DMS79 (cell line): ENCODE data around the gene DHH.

Experiments
- DNase-seq: peaks from one replicate; lab custom pipeline; 2025; lab: John Stamatoyannopoulos, UW

DHH gene

DNA sequence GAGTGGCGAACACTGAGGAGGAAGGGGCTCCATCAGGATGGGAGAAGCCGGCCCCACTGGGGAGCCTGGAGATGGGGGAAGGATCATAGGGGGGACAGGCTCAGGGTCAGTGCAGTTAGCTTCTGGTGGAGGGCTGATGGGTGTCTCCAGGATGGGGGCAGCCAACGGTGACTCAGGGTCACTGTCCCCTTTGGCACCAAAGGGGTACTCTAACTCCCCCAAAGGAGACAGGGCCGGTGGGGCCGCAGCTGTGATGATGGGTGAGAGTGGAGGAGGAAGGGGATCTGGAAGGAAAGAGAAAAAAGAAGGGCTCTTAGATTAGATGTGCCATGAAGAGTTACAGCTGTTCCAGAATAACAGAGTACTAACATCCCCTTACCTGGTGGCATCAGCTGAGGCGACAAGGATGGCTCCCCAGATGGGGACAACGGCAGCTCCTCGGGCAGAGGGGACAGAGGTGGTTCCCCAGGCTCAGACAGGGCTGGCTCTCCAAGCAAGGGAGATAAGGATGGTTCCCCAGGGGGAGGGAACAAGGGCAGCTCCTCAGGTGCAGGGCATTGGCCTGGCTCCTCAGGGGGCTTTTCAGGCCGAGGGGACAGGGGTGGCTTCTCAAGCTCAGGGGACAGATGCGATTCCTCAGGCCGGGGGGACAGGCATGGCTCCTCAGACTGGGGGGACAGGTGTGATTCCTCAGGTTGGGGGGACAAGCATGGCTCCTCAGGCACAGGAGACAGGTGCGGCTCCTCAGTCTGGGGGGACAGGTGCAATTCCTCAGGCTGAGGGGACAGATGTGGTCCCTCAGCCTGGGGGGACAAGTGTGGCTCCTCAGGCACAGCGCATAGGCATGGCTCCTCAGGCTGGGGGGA is 43.9 kb downstream of the DHH start:
- DNase-seq = no peak

DNA sequence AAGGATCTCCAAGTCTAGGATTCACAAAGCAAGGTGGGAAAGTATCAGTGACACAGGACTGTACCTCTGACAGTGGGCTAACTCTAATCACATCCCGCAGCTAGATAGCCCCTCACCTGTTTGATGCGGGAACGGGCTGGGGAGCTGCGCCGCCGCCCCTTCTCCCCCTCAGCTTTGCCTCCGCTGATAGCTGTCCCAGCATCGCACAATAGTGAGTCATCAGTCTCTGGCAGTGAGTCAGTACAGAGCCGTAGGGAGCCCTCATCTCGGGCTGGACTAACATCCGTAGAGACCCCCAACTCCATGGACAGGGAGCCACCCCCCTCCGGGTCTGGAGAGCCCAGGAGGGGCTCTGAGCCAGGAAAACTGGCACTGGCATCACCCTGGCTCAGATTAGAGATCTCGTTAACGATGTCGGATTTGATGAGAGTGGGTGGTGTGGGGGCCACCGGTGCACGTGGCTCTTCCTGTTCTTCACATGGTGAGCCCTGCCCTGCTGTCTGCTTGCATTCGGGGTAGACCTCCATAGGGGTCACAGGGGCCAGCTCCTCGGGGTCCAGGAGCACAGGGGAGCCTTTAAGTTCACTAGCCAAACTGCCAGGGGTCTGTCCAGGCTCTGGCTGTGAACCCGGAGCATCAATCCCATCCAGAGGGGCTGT is 44.9 kb downstream of the DHH start:
- DNase-seq = no peak

DNA sequence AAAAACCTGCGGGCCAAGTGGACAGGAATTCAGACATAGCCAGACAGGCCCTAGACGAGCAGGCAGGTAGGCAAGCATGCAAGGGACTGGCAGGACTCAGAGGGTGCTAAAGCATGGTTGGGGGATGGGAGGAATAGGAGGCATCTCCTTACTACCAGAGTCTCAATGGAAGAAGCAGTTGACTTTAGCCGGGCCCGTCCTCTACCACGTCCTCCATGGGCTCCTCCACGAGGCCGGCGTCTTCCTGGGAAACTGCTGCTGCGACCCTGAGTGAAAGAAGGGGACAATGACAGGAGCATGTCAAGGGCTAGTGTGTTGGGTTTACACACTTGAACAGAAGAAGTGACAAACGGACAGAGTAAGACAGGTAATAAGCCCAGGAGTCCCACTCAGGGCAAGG is 45.6 kb downstream of the DHH start:
- no peak for DNase-seq

DNA sequence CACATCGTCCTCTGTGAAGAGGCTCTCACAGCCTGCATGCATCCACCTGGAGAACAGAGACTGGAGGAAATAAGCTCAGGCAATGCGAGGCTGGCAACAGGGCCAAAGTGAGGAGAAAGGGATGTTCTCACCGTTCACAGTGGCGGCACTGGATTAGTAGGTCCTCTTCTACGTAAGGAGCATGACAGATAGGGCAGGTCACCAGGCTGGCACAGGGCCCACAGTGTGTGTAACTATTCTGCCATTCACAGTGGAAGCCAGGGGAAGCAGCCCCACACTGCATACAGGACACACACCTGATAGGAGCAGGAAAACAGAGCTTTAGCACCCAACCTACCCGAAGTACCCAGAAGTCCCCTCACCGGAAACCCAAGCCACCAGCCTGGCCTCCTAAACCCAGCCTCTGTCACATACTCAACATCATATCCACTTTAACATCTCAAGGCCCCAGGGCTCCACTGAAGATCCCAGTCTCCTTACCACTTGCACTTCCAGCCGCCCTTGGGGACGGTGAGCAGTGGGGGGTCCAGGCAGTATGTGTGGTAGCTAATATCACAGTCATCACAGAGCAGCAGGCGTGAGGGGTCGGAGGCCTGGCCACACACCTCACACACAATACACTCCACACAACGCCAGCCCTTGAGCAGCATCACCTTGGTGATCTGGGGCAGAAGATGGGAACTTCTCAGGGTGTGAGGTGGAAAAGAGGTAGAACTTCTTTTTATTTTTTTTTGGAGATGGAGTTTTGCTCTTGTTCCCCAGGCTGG is 48.3 kb downstream of the DHH start:
- no peak for DNase-seq

DNA sequence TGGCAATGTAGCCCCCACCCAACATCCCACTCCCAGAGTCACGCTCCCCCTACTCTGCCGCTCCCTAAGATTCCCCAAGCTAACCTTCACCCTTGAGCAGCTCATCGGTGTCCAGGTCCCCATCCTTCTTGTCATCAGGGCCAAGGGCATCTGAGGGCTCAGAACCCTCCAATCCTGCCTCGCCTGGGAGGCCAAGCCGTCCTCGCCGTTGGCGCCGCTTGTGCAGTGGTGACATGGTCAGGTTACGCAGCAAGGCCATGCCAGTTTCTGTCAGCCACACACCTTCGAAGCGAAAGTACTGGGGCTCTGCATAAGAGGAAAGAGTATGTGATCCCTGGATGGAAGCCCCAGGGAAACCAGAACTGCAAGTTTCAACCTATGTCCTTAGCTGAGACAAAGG is 49.9 kb downstream of the DHH start:
- no peak for DNase-seq

DNA sequence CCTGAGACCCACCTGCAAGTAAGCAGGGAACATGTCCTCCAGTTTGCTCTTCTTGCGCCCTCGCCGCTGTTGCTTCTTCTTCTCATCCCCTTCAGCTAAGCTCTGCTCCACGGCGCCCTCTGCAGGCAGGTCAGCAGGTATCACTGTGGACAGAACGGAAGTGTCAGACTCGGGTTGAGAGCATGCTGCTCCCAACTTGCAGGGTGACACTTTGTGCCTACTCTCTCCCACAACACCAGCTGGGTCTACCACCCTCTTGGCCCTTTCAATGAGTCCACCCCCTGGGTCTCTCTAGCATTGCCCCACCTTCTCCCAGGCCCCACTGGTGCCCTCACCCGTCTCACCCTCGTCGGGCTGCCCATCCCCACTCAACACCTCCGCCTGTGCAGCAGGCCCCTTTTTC is 50.7 kb downstream of the DHH start:
- no peak for DNase-seq

DNA sequence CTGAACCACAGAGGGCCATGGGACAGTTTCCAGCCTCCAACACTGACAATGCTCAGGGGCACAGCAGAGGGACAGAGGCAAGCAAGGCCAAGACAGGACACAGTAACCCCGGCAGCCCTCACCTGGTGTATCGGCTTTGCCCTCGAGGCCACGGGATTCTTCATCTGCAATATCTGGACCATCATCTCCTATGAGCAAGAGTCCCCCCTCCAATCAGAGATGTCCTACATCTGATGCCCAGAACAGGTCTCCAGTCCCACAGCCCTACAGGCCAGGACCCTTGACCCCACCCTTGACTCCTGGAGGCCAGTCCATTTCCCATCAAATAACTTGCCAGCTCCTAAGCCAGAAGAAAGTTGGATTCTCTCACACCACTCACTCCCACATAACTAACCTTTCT is 51.4 kb downstream of the DHH start:
- DNase-seq = no peak

DNA sequence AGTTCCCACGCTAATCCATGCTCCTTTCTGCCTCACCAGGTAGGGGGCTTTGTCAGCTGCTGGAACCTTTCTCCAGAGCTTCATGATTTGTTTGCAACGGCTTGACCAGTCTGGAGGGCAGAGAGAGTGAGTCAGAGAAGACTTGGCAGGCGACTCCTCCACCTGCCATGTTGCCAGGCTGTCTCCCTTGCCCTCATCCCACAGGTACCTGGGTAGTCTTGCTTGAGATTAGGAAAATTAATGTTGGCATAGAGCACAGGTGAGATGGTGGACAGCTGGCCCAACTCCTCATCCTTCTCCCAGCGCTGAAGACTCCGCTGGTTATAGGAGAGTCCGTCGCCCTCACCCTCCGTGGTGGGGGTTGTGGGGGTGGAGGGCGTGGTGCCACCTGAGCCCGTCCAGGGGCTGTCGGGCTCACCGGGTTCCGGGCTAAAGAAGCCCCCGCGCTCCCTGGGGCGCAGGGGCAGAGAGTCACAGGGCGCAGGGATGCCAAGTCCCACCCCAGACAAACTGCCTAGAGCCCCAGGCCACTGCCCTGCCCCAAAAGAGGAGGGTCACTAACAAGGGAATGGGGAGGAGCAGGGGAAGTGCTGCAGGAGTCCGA is 52.6 kb downstream of the DHH start:
- DNase-seq = no peak

DNA sequence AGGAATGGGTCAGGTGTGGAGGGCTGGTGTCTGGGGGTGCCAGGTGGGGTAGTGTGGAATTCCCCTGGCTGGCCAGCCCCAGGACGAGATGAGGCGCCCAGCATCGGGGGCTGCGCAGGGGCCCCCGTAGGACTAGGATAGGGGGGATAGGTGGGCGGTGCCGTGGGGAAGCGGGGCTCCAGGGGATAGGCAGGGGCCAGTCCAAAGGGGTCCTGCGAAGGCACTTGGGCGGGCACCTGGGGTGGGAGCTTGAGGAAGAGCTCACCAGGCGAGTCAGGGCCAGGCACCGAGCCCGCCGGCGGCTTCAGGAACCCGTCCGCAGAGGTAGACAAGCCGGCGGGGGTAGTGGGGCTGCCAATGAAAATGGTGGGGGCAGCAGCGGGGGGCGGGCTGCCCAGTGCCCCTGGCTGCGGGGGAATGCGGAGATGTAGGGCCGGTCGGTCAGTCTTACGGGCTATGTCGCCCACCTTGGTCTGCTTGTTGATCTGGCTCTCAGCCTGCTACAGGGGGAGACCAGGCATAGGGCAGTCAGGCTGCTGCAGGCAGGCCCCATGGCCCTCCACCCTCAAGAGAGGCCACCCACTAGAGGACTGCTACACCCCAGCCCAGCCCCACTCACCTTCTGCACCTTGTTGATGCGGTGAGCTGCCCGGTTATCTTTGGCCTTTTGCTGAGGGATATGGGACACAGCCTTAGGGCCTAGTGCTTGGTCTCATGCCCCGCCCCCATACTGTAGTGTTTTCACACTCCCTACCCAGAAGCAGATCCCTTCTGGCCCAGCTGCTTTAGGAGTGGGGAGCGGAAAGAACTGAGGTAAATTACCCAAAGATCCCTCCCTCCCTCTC is 53.3 kb downstream of the DHH start:
- DNase-seq = no peak

DNA sequence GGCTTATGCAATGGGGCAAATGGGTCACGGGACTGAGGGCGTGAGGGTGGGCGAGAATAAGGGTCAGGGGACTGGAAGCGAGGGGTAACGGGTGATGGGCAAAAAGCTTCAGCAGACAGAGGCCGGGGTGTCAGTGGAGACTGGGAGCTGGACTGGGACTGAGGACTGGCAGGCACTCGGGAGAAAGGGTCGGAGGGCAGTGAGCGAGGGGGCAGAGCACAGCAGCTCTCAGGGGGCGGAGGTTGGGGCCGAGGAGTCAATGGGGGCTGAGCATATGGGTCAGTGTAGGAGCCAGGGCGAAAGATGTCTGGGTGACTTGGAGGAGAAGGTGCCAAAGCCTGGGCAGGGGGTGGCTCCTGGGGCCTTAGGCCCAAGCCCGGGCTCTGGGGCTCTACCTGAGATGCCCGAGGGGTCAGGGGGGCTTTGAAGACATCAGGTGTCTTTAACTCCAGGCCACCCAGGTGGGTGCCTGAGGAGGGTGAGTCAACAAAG is 54.2 kb downstream of the DHH start:
- no peak for DNase-seq

DNA sequence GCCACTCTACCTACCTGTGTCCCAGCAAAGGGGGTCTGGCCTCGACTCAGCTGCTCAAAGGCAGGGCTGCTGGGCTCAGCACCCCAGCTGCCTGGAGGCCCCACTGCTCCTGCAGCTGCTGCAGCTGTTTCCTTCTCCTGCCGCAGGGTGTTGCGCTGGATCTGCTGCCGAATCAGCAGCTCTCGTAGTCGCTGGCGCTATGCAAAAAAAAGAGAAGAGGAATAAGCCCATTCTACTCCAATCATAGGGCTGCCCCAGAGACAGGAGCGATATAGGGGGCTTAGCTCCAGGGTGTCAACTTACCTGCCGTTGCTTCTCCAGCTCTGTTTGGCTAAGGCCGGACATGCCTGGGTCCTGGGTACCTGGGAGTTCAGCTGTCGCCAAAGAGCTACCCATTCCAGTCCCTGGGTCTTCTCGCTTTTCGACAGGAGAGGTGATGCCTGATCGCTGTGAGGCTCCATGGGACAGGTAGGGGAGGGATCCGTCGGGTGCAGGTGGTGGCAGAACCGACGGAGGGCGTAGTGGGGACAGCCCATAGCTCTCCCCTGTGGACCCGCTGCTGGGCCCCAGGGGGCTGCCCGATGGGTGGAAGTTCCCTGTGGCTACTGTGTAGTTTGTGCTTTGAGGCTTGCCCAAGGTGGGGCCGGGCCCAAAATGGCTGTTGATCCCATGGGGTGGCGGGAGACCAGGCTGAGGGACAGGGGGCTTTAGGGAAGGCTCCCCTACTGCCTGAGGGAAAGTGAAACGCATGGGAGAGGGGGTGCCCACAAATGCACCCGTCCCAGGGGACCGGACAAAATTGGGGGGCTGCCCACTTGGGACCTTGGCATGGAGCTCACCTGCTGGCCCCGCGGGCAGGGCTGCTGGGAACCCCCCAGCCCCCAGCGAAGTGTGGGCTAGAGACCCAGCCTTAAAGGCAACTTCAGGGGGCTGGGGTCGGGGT is 54.9 kb downstream of the DHH start:
- DNase-seq = no peak

DNA sequence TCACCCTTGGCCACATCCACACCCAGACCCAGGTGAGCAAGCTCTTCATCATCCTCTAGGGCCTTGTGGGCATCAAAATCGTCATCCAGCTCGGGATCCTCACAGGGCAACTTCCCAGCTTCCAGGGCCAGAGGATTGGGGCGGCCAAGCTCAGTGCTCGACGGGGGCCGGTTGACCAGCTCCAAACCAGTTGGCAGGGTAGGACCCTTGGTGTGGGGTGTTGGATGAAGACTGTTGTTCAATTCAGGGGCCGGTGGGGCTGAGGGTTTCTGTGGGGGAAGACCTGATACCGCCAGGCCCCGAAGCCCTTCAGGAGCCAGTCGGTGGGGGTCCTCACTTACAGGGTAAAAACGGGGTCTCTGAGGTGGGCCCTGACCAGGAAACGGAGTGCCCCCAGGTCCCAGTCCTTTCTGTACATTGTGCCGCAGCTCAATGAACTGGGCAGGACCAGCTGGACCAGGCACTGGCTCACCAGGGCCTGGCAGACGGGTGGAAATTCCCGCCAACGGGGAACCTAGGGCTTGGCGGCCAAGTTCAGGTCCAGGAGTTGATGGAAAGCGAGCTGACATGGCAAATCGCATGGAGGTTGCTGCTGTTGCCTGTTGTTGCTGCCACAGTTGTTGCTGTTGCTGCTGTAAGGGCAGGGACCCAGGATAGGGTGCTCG is 56.2 kb downstream of the DHH start:
- DNase-seq = no peak

DNA sequence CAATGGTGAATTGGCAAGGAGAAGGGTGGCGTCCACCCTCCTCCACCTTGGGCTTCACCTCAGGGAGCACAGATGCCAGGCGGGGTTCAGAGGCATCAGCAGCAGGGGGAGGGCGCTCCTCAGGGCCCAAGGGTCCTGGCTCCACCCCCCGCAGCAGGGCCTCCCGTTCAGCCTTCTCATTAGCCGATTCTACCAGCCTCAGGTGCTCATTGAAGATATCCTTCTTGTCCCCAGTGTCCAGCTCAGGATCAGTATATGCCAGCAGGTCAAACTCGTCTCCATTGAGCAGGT is 56.7 kb downstream of the DHH start:
- DNase-seq = no peak

DNA sequence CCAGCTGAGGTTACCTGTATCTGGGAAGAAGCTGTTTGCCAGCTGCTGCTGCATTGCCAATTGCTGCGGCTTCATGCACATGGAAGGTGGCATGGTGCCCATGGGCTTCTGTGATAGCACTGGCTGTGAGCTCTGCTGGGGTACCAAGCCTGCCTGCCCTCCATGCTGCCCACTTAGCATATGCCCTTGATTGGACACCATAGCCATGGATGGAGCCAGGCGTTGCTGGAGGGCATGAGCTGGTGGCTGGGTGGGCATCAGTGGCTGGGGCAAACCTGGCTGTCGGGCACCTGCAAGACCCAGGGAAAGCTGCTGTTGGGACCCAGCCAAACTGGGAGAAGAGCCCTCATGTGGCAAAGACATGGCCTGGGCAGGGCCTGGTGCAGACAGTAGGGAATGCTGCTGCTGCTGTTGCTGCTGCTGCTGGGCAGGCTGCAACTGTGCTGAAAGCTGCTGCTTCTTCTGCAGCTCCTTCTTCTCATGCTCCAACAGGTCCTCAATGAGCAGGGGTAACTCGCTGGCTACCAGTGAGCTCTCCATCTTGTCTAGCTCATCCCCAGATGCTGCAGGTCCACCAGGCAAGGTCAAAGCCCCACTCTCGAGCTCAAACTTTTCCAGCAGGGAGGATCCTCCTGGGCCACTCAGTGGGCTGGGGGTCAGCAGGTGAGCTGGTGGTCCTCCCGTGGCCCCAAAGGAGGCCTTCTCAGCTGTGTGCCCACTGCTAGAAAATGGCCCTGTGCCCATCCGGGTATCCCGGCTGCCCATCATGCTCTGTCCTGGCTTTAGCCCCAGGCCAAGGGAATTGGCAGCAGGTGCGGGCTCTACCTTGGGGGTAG is 57.3 kb downstream of the DHH start:
- DNase-seq = no peak
